Lower lobe of right lung (tissue), 2 donors: Measurements from ENCODE around the gene KCNC1. TPM values are rescaled to one million over a fixed set of nuclear protein-coding genes. Genes with fewer than 3 reads are reported as not detected.

Experiments used
- ATAC-seq, 2 donors: fragments of 200-7000 bp; cut with Tn5 transposase; one replicate each; pipeline ENCODE4 v1.9.1; 2020 to 2022; ENCODE audit warnings: mild to moderate bottlenecking in 2 of 2, moderate library complexity in 2 of 2
- DNase-seq: peaks from one replicate; pipeline ENCODE4 v3.0.0-alpha.2; 2020
- H3K27ac ChIP-seq: fragments of 200-600 bp; one replicate; pipeline ENCODE4 v1.8.0; 2022
- H3K27me3 ChIP-seq: fragments of 200-600 bp; one replicate; pipeline ENCODE4 v1.8.0; 2022; ENCODE audit warnings: low read depth
- H3K36me3 ChIP-seq: fragments of 200-600 bp; one replicate; pipeline ENCODE4 v1.8.0; 2022; ENCODE audit warnings: mild to moderate bottlenecking
- H3K4me1 ChIP-seq: fragments of 200-600 bp; one replicate; pipeline ENCODE4 v1.8.0; 2022
- H3K4me3 ChIP-seq: fragments of 200-600 bp; one replicate; pipeline ENCODE4 v1.8.0; 2022; ENCODE audit warnings: mild to moderate bottlenecking
- H3K9me3 ChIP-seq: fragments of 200-600 bp; one replicate; pipeline ENCODE4 v1.8.0; 2022
- CTCF ChIP-seq: fragments of 200-600 bp; IDR thresholded peaks from one replicate; pipeline ENCODE4 v1.8.0; 2022; ENCODE audit warnings: antibody characterized with exemption, mild to moderate bottlenecking
- intact Hi-C: fragments of 100-400 bp; cut with DNase I; formaldehyde crosslinking; loops from one replicate; pipeline ENCODE4 v1.11.0; 2022
- total RNA-seq: library from RNA; stranded (reverse); fragmentation: NEBNext Ultra II Directional; extraction: Animal tissue kit (Norgen Biotek cat#: 25700); gene quantifications from one replicate; pipeline ENCODE4 v1.2.1, GENCODE V29; 2021
- donor health status: DM: no; HTN: yes; CAD: no; lungs with severe emphysema.

The KCNC1 gene
- total RNA-seq, 1 donor from 2014 or later = not detected

GRCh38 chr11:17798253-17798652 is 63.7 kb downstream of the KCNC1 start:
- no peak for TF ChIP-seq CTCF
- Histone ChIP-seq H3K4me1 (no peaks in the 10 kb centered on the region), H3K9me3 (no peaks in the 10 kb centered on the region), H3K27ac (no peak overlapping the region), H3K4me3 (no peak overlapping the region), H3K36me3 (no peaks in the 10 kb centered on the region), H3K27me3 (no peaks in the 10 kb centered on the region)
- DNase-seq (no peak), ATAC-seq (no peak)
- intact Hi-C loops = no loop called here

- intact Hi-C loops = no loop called here
- no peak for TF ChIP-seq CTCF
- no peak for DNase-seq
Measured at GRCh38 chr11:17798716-17799115, 64.1 kb downstream of the KCNC1 start.

GRCh38 chr11:17799147-17799546 is 64.6 kb downstream of the KCNC1 start:
- no peak for TF ChIP-seq CTCF
- Histone ChIP-seq H3K9me3 (no peaks in the 10 kb centered on the region), H3K36me3 (no peaks in the 10 kb centered on the region), H3K27me3 (no peaks in the 10 kb centered on the region), H3K4me3 (no peak overlapping the region), H3K4me1 (no peaks in the 10 kb centered on the region), H3K27ac (no peak overlapping the region)
- ATAC-seq = no peak
- intact Hi-C loops = no loop called here
- DNase-seq = no peak

More at GRCh38 chr11:17798716-17799115, 64.1 kb downstream of the KCNC1 start:
- no peak for ATAC-seq
- H3K27me3 ChIP-seq = no peaks in the 10 kb centered on the region
- H3K4me3 ChIP-seq = no peak overlapping the region
- no peak overlapping the region for H3K27ac ChIP-seq
- H3K9me3 ChIP-seq = no peaks in the 10 kb centered on the region
- H3K4me1 ChIP-seq = no peaks in the 10 kb centered on the region
- H3K36me3 ChIP-seq = no peaks in the 10 kb centered on the region

- H3K27ac ChIP-seq = no peak overlapping the region
- H3K27me3 ChIP-seq = no peaks in the 10 kb centered on the region
- H3K9me3 ChIP-seq = no peaks in the 10 kb centered on the region
- no peaks in the 10 kb centered on the region for H3K4me1 ChIP-seq
- no peaks in the 10 kb centered on the region for H3K36me3 ChIP-seq
- no peak for ATAC-seq
- no peak for TF ChIP-seq CTCF
- no peak overlapping the region for H3K4me3 ChIP-seq
- no peak for DNase-seq
- intact Hi-C loops = no loop called here
Measured at GRCh38 chr11:17801166-17801565, 66.6 kb downstream of the KCNC1 start.

- ATAC-seq = no peak
- TF ChIP-seq CTCF = no peak
- no peak overlapping the region for H3K27ac ChIP-seq
- H3K9me3 ChIP-seq = no peaks in the 10 kb centered on the region
- DNase-seq = no peak
- no peaks in the 10 kb centered on the region for H3K27me3 ChIP-seq
- no peaks in the 10 kb centered on the region for H3K36me3 ChIP-seq
- intact Hi-C loops = no loop called here
- H3K4me3 ChIP-seq = no peak overlapping the region
- no peaks in the 10 kb centered on the region for H3K4me1 ChIP-seq
Measured at GRCh38 chr11:17802491-17802890, 67.9 kb downstream of the KCNC1 start.

- no peak for DNase-seq
- Histone ChIP-seq H3K4me3 (no peak overlapping the region), H3K27me3 (no peaks in the 10 kb centered on the region), H3K9me3 (no peaks in the 10 kb centered on the region), H3K4me1 (no peaks in the 10 kb centered on the region), H3K27ac (no peak overlapping the region), H3K36me3 (no peaks in the 10 kb centered on the region)
- no peak for TF ChIP-seq CTCF
- intact Hi-C loops = no loop called here
- ATAC-seq = no peak
Measured at GRCh38 chr11:17803754-17804334, 69.3 kb downstream of the KCNC1 start.
